GM19043 (cell line): Measurements from ENCODE around the gene CCT6A.
"Not testable (repeated sequence)": the region's sequence is repeated elsewhere in the genome, so short reads cannot be mapped to it uniquely, and the experiment has no call there.

Source experiments
- ATAC-seq: cut with Tn5 transposase; IDR thresholded peaks from one replicate; pipeline ENCODE4 v1.9.1; 2021; ENCODE audit warnings: low read depth; ENCODE audit not compliant: unreplicated experiment

CCT6A gene

DNA sequence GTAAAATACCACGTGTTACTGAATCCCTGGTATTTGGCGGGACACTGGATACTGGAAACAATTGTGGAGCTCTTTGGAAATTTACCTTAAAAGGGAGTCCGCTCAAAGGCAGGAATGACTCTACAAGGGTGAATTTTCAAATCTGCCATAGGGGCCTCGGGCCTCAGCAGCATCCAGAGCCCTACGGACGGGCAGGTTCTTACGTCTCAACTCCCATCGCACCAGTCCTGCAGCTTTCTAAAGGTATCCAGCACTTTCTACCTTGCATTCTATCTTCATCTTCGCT lies 569 bp upstream of the CCT6A start:
- ATAC-seq = no peak

- ATAC-seq = no peak
Measured at GRCh38 chr7:56053379-56053778, 1.8 kb downstream of the CCT6A start.

- ATAC-seq = no peak
Measured at GRCh38 chr7:56053993-56054392, 2.4 kb downstream of the CCT6A start.

DNA sequence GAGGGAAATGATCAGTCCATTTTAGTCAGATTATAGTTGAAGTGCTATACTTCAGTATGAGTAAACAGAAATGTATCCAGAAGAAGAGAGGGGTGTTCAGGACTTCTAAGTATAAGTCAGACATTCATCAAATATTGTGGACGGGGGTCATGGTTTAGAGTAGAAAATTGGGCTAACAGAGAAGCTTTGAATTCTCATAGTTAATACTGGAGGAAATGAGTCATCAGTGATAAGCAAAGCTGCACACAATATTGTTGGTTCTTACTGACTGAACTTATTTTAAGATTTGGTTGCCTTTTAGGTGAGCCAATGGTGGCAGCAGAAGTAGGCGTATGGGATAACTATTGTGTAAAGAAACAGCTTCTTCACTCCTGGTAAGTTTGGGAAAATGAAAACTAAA lies 10.8 kb downstream of the CCT6A start:
- no peak for ATAC-seq

DNA sequence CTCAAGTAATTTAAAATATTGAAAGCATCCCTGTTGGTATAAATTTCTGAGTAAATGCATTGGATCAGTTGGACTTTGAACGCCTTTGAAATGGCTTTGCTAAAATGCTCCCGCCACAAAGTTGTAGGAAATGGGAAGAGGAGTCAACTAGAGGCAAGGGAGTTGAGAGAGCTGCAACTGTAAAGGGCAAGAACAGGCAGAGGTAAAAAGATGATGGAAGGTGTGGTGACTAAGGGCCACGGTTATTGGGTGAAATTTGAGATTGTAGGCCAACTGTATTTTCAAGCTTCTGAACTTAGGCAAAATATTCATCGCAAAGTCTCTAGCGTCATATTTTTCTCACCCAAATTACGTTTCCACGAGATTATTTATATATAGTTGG lies 11.9 kb downstream of the CCT6A start:
- no peak for ATAC-seq

DNA sequence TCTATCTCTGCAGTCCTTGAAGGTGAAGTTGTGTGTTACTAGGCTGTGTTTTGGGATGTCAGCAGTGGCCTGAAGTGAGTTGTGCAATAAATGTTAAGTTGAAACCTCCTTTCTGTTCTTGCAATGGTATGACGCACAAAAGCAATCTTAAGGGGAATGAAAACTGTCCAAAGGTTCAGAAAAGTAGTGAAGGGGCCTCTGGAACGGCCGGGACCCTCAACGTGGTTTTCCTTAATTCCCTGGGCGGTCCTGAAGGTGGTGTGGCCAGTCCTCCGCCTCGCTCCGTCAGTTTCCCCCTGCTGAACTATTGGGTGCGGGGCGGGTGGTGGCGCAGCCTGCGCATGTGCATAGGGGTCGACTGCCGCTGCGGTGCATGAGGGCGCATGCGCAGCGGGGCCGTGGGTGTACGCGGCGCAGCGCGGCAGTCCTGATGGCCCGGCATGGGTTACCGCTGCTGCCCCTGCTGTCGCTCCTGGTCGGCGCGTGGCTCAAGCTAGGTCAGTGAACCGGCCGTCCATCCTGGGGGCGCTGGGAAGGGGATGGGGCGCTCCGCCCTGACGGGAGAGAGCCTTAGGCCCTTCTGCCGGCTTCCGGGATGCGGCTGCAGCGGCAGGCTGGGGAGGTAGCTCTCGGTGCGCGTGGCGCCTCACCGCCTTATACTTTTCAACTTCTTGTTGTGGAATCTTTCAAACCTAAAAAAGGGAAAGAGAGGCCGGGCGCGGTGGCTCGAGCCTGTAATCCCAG lies 12.5 kb downstream of the CCT6A start, which contains the start of gene SUMF2:
Gene SUMF2, plus strand, starts transcription at position 405 of the 744 bp plus-strand sequence. Its CDS starts 26 bp downstream, at position 431.
- ATAC-seq = peak; percentile 88

- ATAC-seq = not testable (repeated sequence)
Measured at GRCh38 chr7:56066376-56066775, 14.8 kb downstream of the CCT6A start.

DNA sequence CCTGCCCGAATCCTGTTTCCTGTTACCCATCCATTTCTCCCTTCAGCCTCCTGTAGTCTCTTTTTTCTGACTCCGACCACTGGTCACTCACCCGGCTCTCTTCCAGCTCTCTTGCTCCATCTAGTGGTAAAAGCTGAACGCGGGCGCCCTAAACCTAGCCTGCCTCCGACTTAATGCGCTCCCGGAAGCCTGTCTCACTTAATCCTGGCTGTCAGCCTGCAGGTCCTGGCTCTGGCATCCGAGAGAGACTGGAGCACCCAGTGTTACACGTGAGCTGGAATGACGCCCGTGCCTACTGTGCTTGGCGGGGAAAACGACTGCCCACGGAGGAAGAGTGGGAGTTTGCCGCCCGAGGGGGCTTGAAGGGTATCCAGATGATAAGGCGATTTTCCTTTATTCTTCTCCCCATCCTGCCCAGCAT lies 22.8 kb downstream of the CCT6A start:
- ATAC-seq = peak; percentile 93

DNA sequence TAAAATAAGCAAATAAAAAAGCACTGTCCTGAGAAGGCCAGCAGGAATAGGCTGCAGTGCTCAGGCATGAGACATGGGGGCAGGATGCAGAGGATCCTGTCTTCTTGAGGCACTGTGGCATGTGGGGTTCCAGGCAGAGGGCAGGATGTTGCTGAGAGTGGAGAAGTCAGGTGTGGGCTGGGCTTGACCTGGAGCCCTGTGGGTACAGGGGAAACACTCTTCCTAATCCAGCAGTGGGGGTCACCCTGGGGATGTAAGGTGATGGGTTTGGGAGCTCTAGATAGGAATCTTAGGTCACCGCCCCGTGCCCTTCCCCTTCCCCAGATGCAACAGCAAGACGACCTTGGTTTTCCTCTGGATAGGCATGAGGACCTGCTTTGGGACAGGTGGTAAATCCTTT lies 26.1 kb downstream of the CCT6A start:
- ATAC-seq = no peak

DNA sequence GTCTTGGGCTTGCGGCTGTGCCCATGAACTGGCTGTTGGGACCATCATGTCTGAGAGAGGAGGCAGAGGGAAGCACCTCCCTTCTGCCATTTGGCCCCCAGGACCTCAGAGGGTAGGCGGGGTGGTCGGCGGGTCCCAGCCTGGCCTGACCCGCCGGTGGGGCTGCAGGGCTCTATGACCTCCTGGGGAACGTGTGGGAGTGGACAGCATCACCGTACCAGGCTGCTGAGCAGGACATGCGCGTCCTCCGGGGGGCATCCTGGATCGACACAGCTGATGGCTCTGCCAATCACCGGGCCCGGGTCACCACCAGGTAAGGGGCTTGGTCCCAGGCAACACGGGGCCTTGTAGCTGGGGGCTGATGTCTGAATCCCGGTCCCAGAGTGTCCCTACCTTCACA lies 26.6 kb downstream of the CCT6A start:
- ATAC-seq = no peak

GRCh38 chr7:56079450-56080185 lies 28.1 kb downstream of the CCT6A start:
- no peak for ATAC-seq

DNA sequence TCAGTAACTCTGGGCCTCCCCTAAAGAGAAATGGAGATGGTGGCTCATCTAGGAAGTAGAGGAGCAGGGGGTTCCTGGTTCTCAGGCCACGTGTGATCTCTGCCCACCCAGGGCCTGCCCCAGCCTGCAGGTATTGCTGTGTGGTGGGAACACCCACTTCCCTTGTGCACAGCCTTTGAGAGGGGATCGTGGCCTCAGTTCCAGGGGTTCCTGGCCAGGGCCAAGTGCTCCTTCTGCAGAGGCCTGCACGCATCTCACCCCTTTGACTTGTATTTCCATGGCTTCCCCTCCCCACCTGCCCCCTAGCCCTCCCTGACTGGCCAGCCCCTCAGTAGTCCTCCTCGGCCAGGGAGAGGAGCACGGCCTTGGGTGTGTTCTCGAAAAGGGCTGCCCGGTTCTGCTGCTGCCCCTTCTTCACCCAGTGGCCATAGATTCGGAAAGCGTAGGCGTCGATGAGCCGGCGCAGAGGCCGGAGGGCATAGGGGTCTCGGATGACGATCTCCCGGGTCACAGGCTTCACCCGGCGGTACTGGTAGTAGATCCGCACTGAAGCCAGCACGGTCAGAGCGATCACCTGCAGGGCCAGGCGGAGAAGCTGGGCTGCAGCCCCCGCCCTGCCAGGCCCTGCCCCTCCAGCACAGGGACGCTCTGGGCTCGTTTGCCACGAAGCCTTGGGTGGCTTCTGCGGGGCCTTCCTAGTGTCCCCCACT lies 29.3 kb downstream of the CCT6A start:
- not testable (repeated sequence) for ATAC-seq

- ATAC-seq = no peak
Measured at GRCh38 chr7:56081626-56082340, 30.2 kb downstream of the CCT6A start.

DNA sequence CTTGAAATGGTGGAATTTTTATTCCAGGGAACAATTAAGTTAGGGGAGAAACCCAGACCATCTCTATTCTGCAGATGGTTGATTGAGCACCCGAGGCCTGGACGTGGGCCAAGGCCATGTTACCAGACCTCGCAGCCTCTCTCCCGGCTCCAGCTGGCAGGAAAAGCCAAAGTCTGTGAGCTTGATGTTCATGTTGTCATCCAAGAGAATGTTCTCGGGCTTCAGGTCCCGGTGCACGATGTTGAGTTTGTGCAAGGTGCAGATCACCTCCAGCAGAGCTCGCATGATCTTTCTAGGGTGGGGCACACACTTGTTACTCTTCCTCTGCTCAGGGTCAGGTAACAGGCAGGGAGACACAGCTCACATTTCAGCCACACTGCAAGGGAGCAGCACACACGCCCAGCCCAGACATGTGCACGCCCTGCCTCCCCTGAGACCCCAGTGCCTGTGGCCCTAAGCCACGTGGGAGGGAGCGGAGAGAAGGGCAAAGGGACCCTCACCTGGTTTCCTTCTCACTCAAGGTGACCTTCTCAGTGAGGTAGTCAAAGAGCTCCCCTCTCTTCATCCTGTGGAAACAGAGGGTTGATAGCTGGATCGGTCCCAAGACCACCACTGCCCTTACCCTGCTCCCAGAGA lies 31.7 kb downstream of the CCT6A start:
- no peak for ATAC-seq

GRCh38 chr7:56086761-56087160 lies 35.2 kb downstream of the CCT6A start:
- no peak for ATAC-seq

- no peak for ATAC-seq
Measured at GRCh38 chr7:56087445-56087844, 35.9 kb downstream of the CCT6A start.

DNA sequence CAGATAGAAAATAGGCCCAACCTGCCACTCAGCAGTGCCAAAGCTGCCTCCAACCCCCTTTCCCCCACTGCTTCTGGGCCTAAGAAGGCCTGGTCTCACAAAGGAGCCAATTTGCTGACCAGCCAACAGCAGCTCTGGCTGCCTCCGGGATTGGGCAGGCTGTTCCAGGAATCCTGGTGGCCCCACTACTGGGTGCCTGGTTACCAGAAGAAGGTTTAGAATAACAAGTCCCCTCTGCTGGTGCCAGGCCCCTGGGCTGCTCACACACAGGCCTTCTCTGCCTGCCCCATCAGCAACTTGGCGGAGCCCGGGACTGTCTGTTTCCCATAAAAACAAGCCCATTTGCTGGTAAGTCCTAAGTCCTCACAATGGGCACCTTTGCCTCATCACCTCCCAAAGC lies 40.0 kb downstream of the CCT6A start:
- ATAC-seq = no peak

GRCh38 chr7:56092388-56092787 lies 40.8 kb downstream of the CCT6A start:
- not testable (repeated sequence) for ATAC-seq

GRCh38 chr7:56092789-56093531 lies 41.4 kb downstream of the CCT6A start, which contains the start of gene PHKG1:
TSS of gene PHKG1 (minus strand) at chr7:56092952. CDS start at chr7:56088941, 4,011 bp downstream.
- no peak for ATAC-seq

DNA sequence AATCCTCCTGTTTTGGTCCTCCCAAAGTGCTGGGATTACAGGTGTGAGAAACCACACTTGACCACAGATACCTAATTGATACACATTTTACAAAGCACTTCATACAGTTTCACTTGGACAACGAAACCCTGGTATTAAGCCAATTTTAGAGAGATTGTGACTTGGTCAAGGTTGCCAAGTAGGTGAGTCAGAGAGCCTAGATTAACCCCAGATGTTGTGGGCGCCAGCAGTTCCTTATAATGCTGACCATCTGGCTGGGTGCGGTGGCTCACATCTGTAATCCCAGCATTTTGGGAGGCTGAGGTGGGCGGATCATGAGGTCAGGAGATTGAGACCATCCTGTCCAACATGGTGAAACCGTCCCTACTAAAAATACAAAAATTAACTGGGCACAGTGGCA lies 46.1 kb downstream of the CCT6A start:
- ATAC-seq = no peak
